NCI-H2196 (cell line): Measurements from ENCODE around the gene LRCH4.

Experiments used
- DNase-seq: peaks from one replicate; lab custom pipeline; 2025; ENCODE audit not compliant: unreplicated experiment; lab: John Stamatoyannopoulos, UW

Gene LRCH4

GRCh38 chr7:100585511-100586265 lies at the start of gene LRCH4:
Gene LRCH4, minus strand, starts transcription at chr7:100586129. Its CDS starts 29 bp downstream, at chr7:100586100.
- peak; percentile 63 for DNase-seq

DNA sequence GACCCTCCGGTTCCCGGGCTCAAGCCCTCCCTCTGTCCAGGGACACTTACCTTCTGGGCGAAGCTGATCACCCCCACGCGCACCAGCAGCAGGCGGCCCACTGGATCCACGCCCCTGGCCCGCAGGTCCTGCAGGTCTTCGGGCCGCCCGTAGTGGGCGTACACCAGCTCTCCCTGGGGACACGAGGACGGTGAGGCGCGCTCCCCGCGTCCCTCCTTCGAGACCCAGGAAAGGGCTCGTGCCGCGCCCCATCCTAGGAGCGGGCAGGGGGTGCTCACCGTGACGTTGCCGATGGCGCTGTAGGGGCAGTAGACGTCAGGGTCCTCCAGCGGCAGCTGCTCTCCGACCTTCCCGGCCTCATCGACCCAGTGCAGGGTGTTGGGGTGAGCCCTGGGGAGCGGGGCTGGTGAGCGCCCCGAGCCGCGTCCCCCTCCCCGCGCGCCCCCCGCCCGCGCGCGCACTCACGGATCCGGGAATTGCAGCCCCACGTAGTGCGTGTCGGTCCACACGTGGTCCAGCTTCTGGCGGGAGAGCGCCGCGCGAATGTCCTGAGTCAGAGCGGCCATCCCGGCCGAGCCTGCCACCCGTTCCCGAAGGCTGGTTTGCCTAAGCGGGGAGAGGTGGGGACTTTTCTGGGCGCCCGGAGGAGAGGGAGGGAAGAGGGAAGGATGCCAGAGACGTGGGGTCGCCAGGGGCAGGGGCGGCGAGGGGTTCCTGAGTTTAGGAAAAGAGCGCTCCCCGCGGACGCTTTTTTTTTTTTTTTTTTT lies 47.2 kb upstream of the LRCH4 start:
- DNase-seq, result peak; percentile 45

GRCh38 chr7:100630066-100630465 lies 44.1 kb upstream of the LRCH4 start:
- DNase-seq, result no peak

DNA sequence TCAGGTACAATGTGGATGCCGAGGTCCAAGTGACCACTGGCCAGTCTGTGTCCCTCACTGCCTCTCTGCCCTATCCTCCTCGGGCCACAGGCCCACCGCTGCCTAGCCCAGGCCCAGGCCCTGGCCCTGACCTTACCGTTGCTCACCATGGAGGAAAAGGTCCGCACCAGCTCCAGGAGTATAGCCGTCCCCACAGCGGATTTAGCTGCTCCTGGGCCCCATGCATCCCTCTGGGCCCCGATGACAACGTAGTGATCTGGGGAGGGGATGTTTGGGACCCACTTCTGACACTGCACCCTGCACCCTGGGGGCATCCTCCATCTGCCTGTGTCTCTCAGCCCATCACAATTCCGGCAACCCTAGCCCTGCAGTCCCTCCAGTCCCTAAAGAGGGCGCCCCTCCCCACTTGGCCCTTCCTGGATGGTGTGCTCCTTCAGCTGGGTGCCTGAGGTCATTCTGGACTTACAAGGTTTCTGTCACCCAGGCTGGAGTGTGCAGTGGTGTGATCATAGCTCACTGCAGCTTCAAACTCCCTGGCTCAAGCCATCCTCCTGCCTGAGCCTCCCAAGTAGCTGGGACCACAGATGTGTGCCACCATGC lies 43.3 kb upstream of the LRCH4 start:
- DNase-seq, result peak; percentile 40

DNA sequence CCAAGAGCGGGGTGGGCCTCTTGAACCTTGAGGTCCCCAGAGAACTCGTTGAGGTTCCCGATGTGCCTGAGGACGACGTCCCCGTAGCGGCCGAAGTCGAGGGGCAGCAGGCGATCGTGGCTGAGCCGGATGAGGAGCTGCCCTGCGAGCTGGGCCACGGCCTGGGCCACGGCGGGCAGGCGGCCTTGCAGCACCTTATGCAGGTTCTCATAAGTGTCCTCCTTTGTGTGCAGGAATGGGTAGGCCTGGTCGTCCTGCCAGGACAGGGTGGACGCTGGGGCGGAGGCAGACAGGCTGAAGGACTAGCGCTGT lies 41.3 kb upstream of the LRCH4 start:
- no peak for DNase-seq

DNA sequence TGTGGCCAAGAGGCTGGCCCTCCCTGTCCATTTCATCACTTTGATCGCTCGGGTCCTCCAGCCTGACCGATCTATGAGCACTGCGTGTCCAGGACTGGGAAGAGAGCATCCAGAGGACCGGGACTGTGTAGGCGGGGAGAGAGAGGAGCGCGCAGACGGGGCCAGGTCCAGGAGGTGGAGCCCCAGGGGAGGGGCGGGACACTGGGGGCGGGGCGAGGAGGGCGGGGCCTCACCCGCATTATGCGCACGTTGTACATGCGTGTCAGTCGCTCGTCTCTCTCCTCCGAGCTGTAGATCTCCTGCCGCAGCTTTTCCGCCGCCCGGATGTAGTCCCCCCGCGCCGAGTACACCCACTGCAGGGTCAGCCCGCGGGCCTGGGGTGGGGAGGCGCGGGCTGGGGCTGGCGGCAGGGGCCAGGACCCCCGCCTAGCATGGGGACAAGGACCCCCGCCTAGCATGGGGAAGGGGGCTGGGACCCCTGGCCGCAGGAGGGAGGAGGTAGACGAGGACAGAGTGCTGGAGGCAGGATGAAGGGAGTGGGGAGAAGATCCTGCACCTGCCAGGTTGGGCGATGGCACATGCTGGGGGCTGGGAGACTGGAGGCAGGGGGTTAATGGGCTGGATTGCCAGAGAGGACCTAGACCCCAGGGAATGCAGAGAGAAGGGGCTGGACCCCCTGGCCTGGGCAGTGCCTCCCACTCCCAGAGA lies 40.8 kb upstream of the LRCH4 start:
- DNase-seq, result peak; percentile 78

GRCh38 chr7:100626055-100626454 lies 40.1 kb upstream of the LRCH4 start:
- DNase-seq, result no peak

GRCh38 chr7:100623951-100624824 lies 38.3 kb upstream of the LRCH4 start:
- DNase-seq, result no peak

GRCh38 chr7:100621554-100621953 lies 35.6 kb upstream of the LRCH4 start:
- no peak for DNase-seq

DNA sequence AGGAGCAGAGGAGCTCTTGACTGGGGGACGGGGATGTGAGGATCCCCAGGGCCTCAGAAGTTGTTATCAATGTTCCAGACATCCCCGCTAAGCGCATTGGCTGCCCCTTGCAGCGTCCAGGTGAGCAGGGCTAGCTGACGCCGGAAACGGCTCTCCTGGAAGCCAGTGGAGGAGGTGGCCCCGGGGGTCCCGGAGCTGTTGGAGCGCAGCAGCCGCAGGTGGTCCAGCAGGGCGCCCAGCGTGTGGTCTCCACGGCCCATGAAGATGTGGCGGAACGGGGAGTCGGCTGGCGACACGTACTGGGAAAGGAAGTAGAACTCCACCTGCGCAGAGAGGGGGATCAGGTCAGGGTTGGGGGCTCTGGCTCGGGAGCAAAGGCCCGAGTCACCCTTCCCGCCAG lies 34.9 kb upstream of the LRCH4 start:
- DNase-seq, result no peak

DNA sequence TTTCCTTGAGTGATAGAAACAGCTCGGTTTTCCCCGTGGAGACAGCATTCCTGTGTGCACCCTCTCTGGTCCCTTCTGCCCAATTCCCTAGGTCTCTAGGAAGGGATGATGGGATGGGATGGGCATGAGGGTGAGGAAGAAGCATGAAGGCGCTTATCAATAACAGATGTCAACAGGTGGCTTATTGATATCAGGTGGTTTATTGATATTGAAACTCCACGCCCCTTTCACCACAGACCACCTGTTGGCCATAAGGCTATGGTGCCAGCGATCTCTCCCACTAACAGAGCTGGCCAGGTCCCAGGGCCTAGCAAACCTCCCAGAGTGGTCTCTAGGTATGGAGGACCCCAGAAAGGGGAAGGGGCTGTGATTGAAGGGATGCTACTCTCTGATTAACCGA lies 34.3 kb upstream of the LRCH4 start:
- no peak for DNase-seq

GRCh38 chr7:100614308-100614861 lies 28.5 kb upstream of the LRCH4 start:
- DNase-seq, result no peak

- no peak for DNase-seq
Observed at GRCh38 chr7:100613412-100614175, 27.7 kb upstream of the LRCH4 start.

- no peak for DNase-seq
Observed at GRCh38 chr7:100612730-100613390, 26.9 kb upstream of the LRCH4 start.

DNA sequence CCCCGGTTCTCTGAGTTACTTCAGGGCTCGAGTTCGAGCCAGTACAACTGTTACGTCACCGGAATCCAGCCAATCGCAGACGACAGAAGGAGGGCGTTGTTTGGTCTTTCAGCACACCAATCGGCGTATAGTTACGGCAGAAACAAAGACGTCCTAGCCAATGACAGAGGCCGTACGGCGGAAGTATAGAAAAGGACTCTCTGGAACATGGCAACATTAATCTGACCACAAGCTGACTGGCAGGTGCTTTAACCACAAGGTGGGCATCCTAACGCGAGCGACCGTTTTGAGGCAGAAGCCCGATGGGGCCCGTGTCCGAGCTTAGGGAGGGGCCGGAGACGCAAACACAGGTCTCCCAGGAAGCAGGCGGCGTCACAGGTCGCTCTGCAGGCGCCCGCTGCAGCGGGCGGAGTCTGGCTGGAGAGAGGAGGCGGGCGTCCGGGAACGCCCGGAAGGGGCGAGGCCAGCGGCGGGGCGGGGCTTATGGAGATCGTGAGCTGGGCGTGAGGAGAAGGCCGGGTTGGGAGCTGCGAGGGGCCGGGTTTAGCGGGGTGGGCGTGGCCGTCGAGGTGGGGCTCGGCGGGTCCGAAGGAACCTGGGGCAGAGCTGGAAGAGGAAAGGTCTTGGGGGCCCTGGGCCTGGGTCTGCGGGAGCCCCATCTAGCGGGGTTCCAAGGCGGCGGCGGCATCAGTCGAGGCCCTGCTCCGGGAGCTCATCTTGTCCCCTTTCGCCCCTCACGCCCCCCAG lies 26.2 kb upstream of the LRCH4 start, which contains the start of gene MOSPD3:
MOSPD3 (plus strand) TSS at position 558 of the 747 bp plus-strand sequence. CDS start 252 bp downstream, outside the sequence.
- peak; percentile 98 for DNase-seq

DNA sequence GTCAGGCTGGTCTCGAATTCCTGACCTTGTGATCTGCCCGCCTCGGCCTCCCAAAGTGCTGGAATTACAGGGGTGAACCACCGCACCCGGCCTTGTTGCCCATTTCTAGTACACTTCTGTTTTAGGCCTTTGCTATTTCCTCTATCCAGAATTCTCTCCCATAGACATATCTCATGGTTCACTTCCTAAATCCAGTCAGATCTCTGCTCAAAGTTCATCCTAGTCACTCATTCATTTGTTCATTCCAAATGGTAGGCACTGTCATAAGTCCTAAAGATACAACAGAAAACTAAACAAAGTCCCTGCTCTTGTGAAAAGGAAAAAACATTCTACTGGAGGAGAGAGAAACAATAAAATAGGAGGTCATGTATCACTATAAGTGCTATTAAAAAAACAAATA lies 24.0 kb upstream of the LRCH4 start:
- no peak for DNase-seq

GRCh38 chr7:100607111-100607510 lies 21.2 kb upstream of the LRCH4 start:
- DNase-seq, result no peak

GRCh38 chr7:100606313-100606712 lies 20.4 kb upstream of the LRCH4 start:
- DNase-seq, result no peak
